T-helper 2 cell treated with Interferon-gamma antibody and Interleukin-4, amounts not matched to agents 5 μg/mL and 100 μg/mL, for 36 hours (primary cell): Measurements from ENCODE around the gene USF1.
"Not testable (repeated sequence)": the region's sequence is repeated elsewhere in the genome, so short reads cannot be mapped to it uniquely, and the experiment has no call there.

Experiments
- DNase-seq: peaks from one replicate; pipeline ENCODE4 v3.0.0; 2021; ENCODE audit warnings: low spot score
- H3K27ac Mint-ChIP-seq: one replicate; pipeline ENCODE4 v1.8.0; 2021; ENCODE audit warnings: mild to moderate bottlenecking, mixed read lengths
- H3K27me3 Mint-ChIP-seq: one replicate; pipeline ENCODE4 v1.8.0; 2021; ENCODE audit warnings: low read depth, mixed read lengths
- H3K36me3 Mint-ChIP-seq: one replicate; pipeline ENCODE4 v1.8.0; 2021; ENCODE audit warnings: low read depth, mixed read lengths
- H3K4me1 Mint-ChIP-seq: one replicate; pipeline ENCODE4 v1.8.0; 2021; ENCODE audit warnings: low read depth, mixed read lengths
- H3K4me3 Mint-ChIP-seq: one replicate; pipeline ENCODE4 v1.8.0; 2022; ENCODE audit warnings: mild to moderate bottlenecking, moderate library complexity, mixed read lengths
- H3K9me3 Mint-ChIP-seq: one replicate; pipeline ENCODE4 v1.8.0; 2021; ENCODE audit warnings: mixed read lengths

The USF1 gene

GRCh38 chr1:161070761-161071160, 25.0 kb upstream of the USF1 start:
- H3K9me3 Mint-ChIP-seq = no peaks in the 10 kb centered on the region
- no peak overlapping the region for H3K4me3 Mint-ChIP-seq
- no peak for DNase-seq
- no peaks in the 10 kb centered on the region for H3K27me3 Mint-ChIP-seq
- H3K36me3 Mint-ChIP-seq = peaks cover 32% of the 10 kb centered on the region
- peaks cover 40% of the 10 kb centered on the region for H3K4me1 Mint-ChIP-seq
- peak overlapping the region; percentile 100 for H3K27ac Mint-ChIP-seq

GRCh38 chr1:161069731-161070270, 24.0 kb upstream of the USF1 start, which contains the start of gene ARHGAP30:
ARHGAP30 (minus strand) TSS chr1:161069891; CDS start chr1:161069624, 267 bp downstream.
- peak; percentile 87 for DNase-seq
- H3K4me3 Mint-ChIP-seq = peak within 1 kb of the TSS; percentile 100
- H3K4me1 Mint-ChIP-seq = peaks cover 44% of the 10 kb centered on the region
- peak within 1 kb of the TSS; percentile 100 for H3K27ac Mint-ChIP-seq
- H3K27me3 Mint-ChIP-seq = no peaks in the 10 kb centered on the region
- H3K9me3 Mint-ChIP-seq = no peaks in the 10 kb centered on the region
- H3K36me3 Mint-ChIP-seq = peaks cover 32% of the 10 kb centered on the region

- peak overlapping the region; percentile 100 for H3K4me3 Mint-ChIP-seq
- no peaks in the 10 kb centered on the region for H3K9me3 Mint-ChIP-seq
- peaks cover 37% of the 10 kb centered on the region for H3K36me3 Mint-ChIP-seq
- H3K27me3 Mint-ChIP-seq = no peaks in the 10 kb centered on the region
- H3K4me1 Mint-ChIP-seq = peaks cover 47% of the 10 kb centered on the region
- H3K27ac Mint-ChIP-seq = peak overlapping the region; percentile 100
- DNase-seq = no peak
These were observed 23.5 kb upstream of the USF1 start for GRCh38 chr1:161069241-161069640.

GRCh38 chr1:161068306-161069234, 22.8 kb upstream of the USF1 start:
- Mint-ChIP-seq H3K27me3 (no peaks in the 10 kb centered on the region), H3K4me3 (peak overlapping the region; percentile 100), H3K27ac (peak overlapping the region; percentile 100), H3K9me3 (no peaks in the 10 kb centered on the region), H3K4me1 (peaks cover 53% of the 10 kb centered on the region), H3K36me3 (peaks cover 42% of the 10 kb centered on the region)
- DNase-seq = peak; percentile 82

GRCh38 chr1:161066694-161067093, 20.9 kb upstream of the USF1 start:
- H3K27me3 Mint-ChIP-seq = no peaks in the 10 kb centered on the region
- peaks cover 55% of the 10 kb centered on the region for H3K36me3 Mint-ChIP-seq
- H3K9me3 Mint-ChIP-seq = no peaks in the 10 kb centered on the region
- peak overlapping the region; percentile 100 for H3K4me3 Mint-ChIP-seq
- H3K4me1 Mint-ChIP-seq = peaks cover 56% of the 10 kb centered on the region
- no peak for DNase-seq
- peak overlapping the region; percentile 100 for H3K27ac Mint-ChIP-seq

GRCh38 chr1:161065681-161066080, 19.9 kb upstream of the USF1 start:
- not testable (repeated sequence) for DNase-seq, H3K9me3 Mint-ChIP-seq, H3K27ac Mint-ChIP-seq, H3K27me3 Mint-ChIP-seq
- peak overlapping the region; percentile 100 for H3K4me3 Mint-ChIP-seq
- H3K36me3 Mint-ChIP-seq = peaks cover 57% of the 10 kb centered on the region
- H3K4me1 Mint-ChIP-seq = peaks cover 51% of the 10 kb centered on the region

- H3K4me3 Mint-ChIP-seq = peak overlapping the region; percentile 81
- not testable (repeated sequence) for DNase-seq, H3K9me3 Mint-ChIP-seq, H3K27me3 Mint-ChIP-seq
- peaks cover 48% of the 10 kb centered on the region for H3K4me1 Mint-ChIP-seq
- peaks cover 64% of the 10 kb centered on the region for H3K36me3 Mint-ChIP-seq
- peak overlapping the region; percentile 89 for H3K27ac Mint-ChIP-seq
These were observed 18.2 kb upstream of the USF1 start for GRCh38 chr1:161063936-161064335.

GRCh38 chr1:161061419-161061818, 15.6 kb upstream of the USF1 start:
- peaks cover 36% of the 10 kb centered on the region for H3K4me1 Mint-ChIP-seq
- H3K27me3 Mint-ChIP-seq = no peaks in the 10 kb centered on the region
- no peak for DNase-seq
- no peak overlapping the region for H3K4me3 Mint-ChIP-seq
- no peaks in the 10 kb centered on the region for H3K9me3 Mint-ChIP-seq
- no peak overlapping the region for H3K27ac Mint-ChIP-seq
- peaks cover 55% of the 10 kb centered on the region for H3K36me3 Mint-ChIP-seq

- Mint-ChIP-seq H3K27me3 (no peaks in the 10 kb centered on the region), H3K4me1 (peaks cover 25% of the 10 kb centered on the region), H3K9me3 (no peaks in the 10 kb centered on the region), H3K27ac (no peak overlapping the region), H3K4me3 (no peak overlapping the region), H3K36me3 (peaks cover 58% of the 10 kb centered on the region)
- no peak for DNase-seq
These were observed 13.5 kb upstream of the USF1 start for GRCh38 chr1:161059293-161059692.

- Mint-ChIP-seq H3K36me3 (peaks cover 71% of the 10 kb centered on the region), H3K27ac (no peak overlapping the region)
- DNase-seq = no peak
These were observed 9.0 kb upstream of the USF1 start for GRCh38 chr1:161054805-161055204.

GRCh38 chr1:161054232-161054631, 8.5 kb upstream of the USF1 start:
- Mint-ChIP-seq H3K27ac (no peak overlapping the region), H3K9me3 (no peaks in the 10 kb centered on the region), H3K4me3 (no peak overlapping the region), H3K27me3 (no peaks in the 10 kb centered on the region), H3K4me1 (peaks cover 6% of the 10 kb centered on the region), H3K36me3 (peaks cover 71% of the 10 kb centered on the region)
- DNase-seq = no peak

More at GRCh38 chr1:161054805-161055204, 9.0 kb upstream of the USF1 start:
- H3K4me3 Mint-ChIP-seq = no peak overlapping the region
- H3K27me3 Mint-ChIP-seq = no peaks in the 10 kb centered on the region
- no peaks in the 10 kb centered on the region for H3K9me3 Mint-ChIP-seq
- H3K4me1 Mint-ChIP-seq = peaks cover 10% of the 10 kb centered on the region

- H3K4me1 Mint-ChIP-seq = peaks cover 9% of the 10 kb centered on the region
- no peak overlapping the region for H3K27ac Mint-ChIP-seq
- no peak overlapping the region for H3K4me3 Mint-ChIP-seq
- H3K9me3 Mint-ChIP-seq = no peaks in the 10 kb centered on the region
- H3K36me3 Mint-ChIP-seq = peaks cover 78% of the 10 kb centered on the region
- H3K27me3 Mint-ChIP-seq = no peaks in the 10 kb centered on the region
- no peak for DNase-seq
These were observed 7.1 kb upstream of the USF1 start for GRCh38 chr1:161052899-161053298.

- Mint-ChIP-seq H3K4me1 (peaks cover 12% of the 10 kb centered on the region), H3K27ac (no peak overlapping the region), H3K27me3 (no peaks in the 10 kb centered on the region), H3K36me3 (peaks cover 79% of the 10 kb centered on the region), H3K4me3 (no peak overlapping the region), H3K9me3 (no peaks in the 10 kb centered on the region)
- DNase-seq = no peak
These were observed 5.4 kb upstream of the USF1 start for GRCh38 chr1:161051219-161051618.

- DNase-seq = no peak
- Mint-ChIP-seq H3K27me3 (no peaks in the 10 kb centered on the region), H3K4me3 (no peak overlapping the region), H3K27ac (peak overlapping the region; percentile 68), H3K36me3 (peaks cover 79% of the 10 kb centered on the region), H3K9me3 (no peaks in the 10 kb centered on the region), H3K4me1 (peaks cover 17% of the 10 kb centered on the region)
These were observed 3.4 kb upstream of the USF1 start for GRCh38 chr1:161048949-161049722.
